Measurements from ENCODE around the gene MMP24.
A peak's percentile ranks its signal among the peaks of the same experiment; 100 is the strongest.

Gene MMP24

GRCh38 chr20:35295058-35295457 lies 68.6 kb downstream of the MMP24 start:
- no peak for DNase-seq

GRCh38 chr20:35295674-35296073 lies 69.2 kb downstream of the MMP24 start:
- no peak for DNase-seq

GRCh38 chr20:35296101-35296554 lies 69.6 kb downstream of the MMP24 start:
- DNase-seq = no peak

GRCh38 chr20:35297155-35297554 lies 70.7 kb downstream of the MMP24 start:
- DNase-seq = no peak

GRCh38 chr20:35297740-35298139 lies 71.2 kb downstream of the MMP24 start:
- no peak for DNase-seq

GRCh38 chr20:35298264-35298663 lies 71.8 kb downstream of the MMP24 start:
- DNase-seq = no peak

DNA sequence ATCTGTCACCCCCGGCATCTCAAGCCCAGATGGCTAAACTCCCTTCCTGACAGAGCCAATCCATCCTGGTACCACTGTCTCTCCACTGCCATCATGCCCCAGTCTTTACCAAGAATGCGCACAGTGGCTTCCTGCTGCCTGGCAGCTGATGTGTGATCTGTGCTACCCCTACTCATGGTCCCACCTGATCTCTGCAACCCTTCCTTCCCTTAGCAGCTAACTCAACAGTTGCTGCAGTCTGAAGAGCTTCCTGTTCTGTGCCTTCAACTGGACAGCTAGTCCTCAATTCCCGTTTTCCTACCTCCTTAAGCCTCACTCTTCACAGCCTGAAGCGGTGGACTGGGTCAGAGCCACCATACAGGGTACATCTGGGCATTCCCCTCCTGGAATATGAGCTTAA lies 73.3 kb downstream of the MMP24 start:
- no peak for DNase-seq

DNA sequence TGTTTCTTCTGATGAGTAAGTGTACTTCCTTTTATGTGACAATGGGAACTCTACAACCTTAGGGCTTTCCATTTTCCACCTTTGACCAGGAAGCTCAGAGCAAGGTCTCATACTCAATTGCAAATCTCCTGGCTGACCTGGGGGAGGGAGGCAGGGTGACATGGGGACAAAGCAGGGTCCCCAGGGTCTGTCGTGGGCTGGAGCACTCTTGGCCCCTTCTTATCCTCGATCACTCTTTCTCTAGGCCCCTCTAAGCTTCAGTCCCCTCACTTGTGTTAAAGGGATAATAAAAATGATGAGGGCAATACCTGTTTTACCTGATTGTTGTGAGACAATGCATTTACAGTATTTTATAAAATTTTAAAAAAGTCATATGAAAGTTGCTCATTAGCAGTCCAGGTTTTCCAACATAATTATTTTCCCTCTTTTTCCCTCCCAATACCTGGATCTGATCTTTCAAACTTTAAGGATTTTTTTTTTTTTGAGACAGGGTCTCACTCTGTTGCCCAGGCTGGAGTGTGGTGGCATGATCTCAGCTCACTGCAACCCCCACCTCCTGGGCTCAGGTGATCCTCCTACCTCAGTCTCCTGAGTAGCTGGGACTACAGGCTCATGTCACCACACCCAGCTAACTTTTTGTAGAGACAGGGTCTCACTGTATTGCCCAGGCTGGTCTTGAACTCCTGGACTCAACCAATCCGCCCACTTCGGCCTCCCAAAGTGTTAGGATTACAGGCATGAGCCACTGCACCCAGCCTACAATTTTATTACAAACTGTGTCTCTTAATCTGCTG lies 74.2 kb downstream of the MMP24 start:
- DNase-seq = no peak

- DNase-seq = no peak
These were observed 74.9 kb downstream of the MMP24 start for GRCh38 chr20:35301426-35301825.

DNA sequence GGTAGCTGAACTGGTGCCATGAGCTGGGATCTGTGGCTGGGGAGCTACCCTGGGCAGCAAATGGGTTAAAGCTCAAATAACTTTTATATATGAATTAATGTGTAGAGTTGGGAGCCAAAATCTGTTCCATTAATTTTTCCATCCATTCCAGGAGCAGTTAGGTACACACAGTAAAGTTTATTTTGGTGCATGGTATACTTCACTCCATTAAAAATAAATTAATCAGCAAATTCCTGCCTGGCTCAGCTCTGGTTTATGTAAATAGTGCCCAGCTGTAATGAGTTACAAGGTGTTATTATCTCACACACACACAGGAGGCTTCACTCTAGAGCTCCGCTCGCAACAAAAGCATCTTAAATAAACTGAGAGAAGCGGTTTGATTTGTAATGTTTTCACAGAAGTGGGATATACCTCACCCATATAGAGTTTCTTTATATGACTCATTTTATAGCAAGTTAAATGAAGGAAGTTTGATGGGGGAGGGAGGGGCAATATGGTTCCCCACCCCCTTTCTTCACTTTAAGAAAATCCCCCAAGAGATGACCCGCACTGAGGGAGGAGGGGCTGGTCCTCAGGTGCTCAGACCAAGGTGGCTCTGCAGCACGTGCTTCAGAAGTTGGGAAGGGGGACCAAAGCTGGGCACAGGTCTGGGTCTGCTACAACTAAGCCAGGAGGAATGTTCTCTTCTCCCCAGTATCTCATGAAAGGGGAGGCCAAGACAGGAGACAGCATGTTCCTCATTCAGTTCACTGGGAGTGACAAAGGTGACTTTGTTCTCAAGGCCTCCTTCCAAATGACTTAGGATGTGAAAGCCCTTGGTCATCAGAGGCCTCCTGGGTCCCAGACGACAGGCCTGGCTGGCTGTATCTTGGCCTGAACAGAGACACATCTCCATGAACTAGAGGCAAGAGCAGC lies 76.2 kb downstream of the MMP24 start:
- no peak for DNase-seq

GRCh38 chr20:35303382-35303734 lies 76.9 kb downstream of the MMP24 start:
- DNase-seq = no peak

DNA sequence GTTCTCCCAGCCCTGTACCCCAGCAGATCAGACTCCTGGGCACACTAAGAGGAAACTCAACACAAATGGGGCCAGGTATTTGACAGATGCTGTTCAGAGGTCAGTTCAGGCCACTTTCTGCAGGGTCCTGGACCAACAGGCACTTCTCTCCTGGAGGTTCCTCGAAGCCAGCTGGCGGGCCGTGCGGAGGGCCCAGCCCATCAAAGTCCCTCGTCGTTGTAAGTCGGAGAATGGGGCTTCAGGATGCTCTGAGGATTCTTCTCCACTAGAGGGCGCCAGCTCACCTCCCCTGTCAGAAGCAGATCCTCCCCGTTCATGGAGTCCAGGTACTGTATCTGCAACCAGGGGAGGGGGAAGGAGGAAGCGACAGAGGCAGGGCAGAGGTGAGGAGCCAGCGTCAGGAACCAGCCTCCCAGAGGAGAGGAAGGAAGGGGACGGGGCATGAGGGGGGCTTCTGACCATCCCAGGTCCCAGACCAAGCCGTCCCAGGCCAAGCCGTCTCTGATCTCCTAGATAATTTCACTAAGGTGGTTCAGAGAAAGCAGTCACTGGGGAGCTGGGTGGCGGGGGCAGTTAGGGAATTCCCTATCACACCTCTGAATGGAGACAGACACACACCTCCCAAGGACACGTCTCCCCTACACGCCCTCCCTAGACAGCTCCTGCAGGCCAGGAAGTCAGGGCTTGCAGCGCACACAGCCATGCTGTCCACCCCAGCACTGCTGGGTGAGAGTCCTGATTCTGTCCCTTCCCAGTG lies 77.4 kb downstream of the MMP24 start:
- peak; percentile 88 for DNase-seq

DNA sequence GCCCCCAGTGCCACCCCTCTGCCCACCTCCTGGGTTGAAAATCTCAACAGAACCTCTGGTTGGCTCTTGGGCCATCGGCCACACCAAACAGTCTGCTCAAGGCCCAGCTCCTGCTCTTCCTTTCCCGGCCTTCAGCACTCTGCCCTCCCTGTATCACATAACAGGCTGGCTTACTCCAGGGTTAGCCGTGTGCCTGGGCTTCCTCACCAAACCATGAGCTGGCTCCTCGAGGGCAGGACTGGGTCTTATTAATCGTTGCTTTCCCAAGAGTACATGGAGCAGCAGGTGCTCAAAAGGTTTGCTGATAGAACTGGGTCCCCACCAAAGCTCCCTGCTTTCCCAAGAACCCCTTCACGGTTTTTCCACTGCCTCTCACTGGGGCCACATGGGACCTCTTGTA lies 78.5 kb downstream of the MMP24 start:
- no peak for DNase-seq

- DNase-seq = peak; percentile 71 to 73
These were observed 79.4 kb downstream of the MMP24 start for GRCh38 chr20:35305682-35306556.

DNA sequence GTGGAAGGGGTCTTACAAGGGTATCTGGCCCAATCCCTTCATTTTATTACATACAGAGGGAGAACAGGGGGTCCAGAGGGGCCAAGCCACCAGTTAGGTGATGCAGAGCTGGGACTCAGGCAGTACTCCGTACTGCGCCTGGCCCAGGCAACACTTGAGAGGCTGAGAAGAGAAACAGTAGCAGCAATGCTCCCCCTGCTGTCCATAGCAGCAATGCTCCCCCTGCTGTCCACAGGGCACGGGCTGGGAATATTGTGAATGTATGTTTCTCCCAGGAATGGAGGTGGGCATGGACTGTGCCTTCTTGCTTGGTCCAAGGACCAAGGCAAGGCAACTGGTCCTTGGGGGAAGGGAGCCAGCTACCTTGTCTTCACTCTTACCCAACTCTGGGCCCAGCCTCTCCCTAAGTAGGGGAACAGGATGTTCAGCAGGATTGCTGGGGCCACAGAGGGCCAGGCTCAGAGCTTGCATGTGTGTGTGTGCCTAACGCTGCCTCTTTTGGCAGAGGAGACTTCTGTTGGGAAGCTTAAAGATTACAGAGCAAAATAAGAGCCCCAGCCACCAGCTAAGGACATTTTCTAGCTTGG lies 80.5 kb downstream of the MMP24 start:
- no peak for DNase-seq

DNA sequence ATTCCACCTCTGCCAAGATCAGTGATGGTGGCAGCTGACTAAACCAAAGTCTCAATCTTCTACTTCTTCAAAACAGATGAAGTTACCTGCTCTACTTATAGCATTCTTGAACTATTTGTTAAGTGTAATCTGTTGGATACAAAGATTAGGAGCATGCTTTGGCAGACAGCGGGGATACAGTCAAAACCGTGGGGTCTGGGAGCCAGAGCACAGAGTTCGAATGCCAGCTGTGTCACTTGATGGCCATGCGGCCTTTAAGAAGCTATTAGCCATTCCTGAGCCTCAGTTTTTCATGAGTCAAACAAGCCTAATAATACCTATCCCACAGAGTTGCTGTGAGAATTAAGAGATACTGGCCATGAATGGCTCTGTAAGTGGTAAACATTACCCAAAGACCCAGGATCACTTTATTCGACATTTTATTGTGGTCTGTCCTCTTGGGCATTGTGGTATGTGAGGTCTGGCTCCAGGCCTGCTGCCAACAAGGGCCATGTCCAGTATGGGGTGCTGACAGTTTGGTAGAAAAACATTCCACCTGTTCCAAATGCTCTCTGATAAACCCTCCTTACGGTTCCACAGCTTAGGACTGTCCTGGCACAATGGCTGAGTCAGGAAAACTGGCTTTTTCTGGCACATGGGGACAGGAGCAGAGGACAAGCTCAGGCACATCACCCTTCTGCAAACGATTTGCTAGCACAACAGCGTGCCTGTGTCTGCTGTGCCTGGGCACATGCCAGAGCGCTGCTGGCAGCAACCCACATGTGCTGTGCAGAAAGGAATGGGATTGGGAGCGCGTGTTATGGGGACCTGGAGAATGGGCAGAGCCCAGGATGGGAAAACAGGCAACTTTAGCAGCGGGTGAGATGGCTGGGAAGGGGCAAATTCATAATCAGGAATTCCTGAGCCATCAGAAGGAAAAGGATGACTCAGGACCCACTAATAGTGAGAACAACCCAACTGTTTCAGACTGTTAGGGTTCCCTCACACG lies 81.5 kb downstream of the MMP24 start:
- no peak for DNase-seq

- peak; percentile 64 to 65 for DNase-seq
These were observed 84.9 kb downstream of the MMP24 start for GRCh38 chr20:35311409-35311808.

DNA sequence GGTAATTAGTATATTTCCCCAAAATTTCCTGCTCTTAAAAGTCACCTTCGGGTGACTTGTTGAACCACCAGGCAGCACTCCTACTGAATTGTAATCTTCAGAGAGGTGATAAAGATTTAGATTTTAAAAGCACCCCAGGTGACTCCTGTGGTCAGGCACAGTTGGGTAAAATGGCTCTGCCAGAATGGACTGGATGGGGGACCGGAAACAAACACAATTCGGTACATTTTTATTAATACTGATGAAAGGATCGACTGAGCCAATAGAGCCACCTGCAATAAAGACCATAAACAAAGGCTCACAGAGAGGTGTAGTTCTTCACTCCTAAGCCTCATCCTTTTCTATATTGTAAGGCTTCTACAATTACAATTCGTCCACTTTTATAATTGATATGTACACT lies 85.3 kb downstream of the MMP24 start:
- DNase-seq = no peak

DNA sequence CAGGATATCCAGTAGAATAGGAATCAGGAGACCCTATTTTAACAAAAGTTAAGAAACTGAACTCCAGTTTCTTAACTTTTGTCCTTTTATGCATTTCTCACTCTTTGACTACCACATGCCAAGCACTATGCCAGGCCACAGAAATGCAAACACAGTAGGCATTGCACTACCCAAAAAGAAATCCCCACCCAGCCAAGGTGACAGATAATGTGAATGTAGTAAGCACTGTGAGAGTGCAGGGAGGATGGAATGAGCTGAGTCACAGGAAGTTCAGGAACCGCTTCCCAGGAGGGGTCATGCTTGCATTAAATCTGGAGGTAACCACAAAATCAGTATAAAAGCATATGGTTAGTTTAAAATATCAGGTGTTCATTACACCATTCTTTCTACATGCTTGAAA lies 85.8 kb downstream of the MMP24 start:
- no peak for DNase-seq

GRCh38 chr20:35314816-35315631 lies 88.5 kb downstream of the MMP24 start:
- DNase-seq = no peak
